Mesendoderm (in vitro differentiated cells): ENCODE data around the gene SCD5.

Experiments used
- DNase-seq: peaks from one replicate; pipeline ENCODE4 v3.0.0; 2013
- H2AK5ac ChIP-seq: 2 replicates; pipeline ENCODE4 v1.6.1; 2013; ENCODE audit warnings: low read length, inconsistent platforms
- H2BK120ac ChIP-seq: 2 replicates; pipeline ENCODE4 v1.6.1; 2013; ENCODE audit warnings: low read depth, mild to moderate bottlenecking, low read length, moderate library complexity, mixed read lengths
- H2BK15ac ChIP-seq: replicated peaks from 2 replicates; pipeline ENCODE4 v1.6.1; 2013; ENCODE audit warnings: low read depth, mild to moderate bottlenecking, moderate library complexity
- H2BK5ac ChIP-seq: 2 replicates; pipeline ENCODE4 v1.6.1; 2013; ENCODE audit warnings: low read length, inconsistent platforms
- H3K18ac ChIP-seq: 2 replicates; pipeline ENCODE4 v1.6.1; 2013; ENCODE audit warnings: mild to moderate bottlenecking, low read length, mixed read lengths
- H3K23ac ChIP-seq: one replicate; pipeline ENCODE4 v1.6.1; 2013; ENCODE audit warnings: low read length
- H3K27ac ChIP-seq: 2 replicates; pipeline ENCODE4 v1.5.1; 2013; ENCODE audit warnings: low read depth, mild to moderate bottlenecking, inconsistent platforms, low read length, moderate library complexity
- H3K27me3 ChIP-seq: 2 replicates; pipeline ENCODE4 v1.6.1; 2013; ENCODE audit warnings: low read length, control low read depth, mild to moderate bottlenecking, inconsistent platforms; ENCODE audit not compliant: insufficient read depth, poor library complexity
- H3K36me3 ChIP-seq: 2 replicates; pipeline ENCODE4 v1.6.1; 2013; ENCODE audit warnings: low read length, inconsistent platforms; ENCODE audit not compliant: control insufficient read depth, insufficient read depth
- H3K4ac ChIP-seq: one replicate; pipeline ENCODE4 v1.6.1; 2013; ENCODE audit warnings: low read depth, mild to moderate bottlenecking, low read length, moderate library complexity
- H3K4me1 ChIP-seq: 2 replicates; pipeline ENCODE4 v1.6.1; 2013; ENCODE audit warnings: low read depth, low read length, inconsistent platforms; ENCODE audit not compliant: control insufficient read depth
- H3K4me2 ChIP-seq: 2 replicates; pipeline ENCODE4 v1.6.1; 2013; ENCODE audit warnings: low read length
- H3K4me3 ChIP-seq: 2 replicates; pipeline ENCODE4 v1.5.1; 2013; ENCODE audit warnings: mild to moderate bottlenecking, low read length
- H3K56ac ChIP-seq: one replicate; pipeline ENCODE4 v1.6.1; 2013; ENCODE audit warnings: low read length
- H3K79me1 ChIP-seq: 2 replicates; pipeline ENCODE4 v1.6.1; 2013; ENCODE audit warnings: low read length, inconsistent platforms
- H3K79me2 ChIP-seq: 2 replicates; pipeline ENCODE4 v1.6.1; 2013; ENCODE audit warnings: mild to moderate bottlenecking, low read length; ENCODE audit not compliant: control insufficient read depth, insufficient read depth
- H3K9ac ChIP-seq: 2 replicates; pipeline ENCODE4 v1.6.1; 2013; ENCODE audit warnings: low read length, inconsistent platforms
- H4K5ac ChIP-seq: one replicate; pipeline ENCODE4 v1.6.1; 2013; ENCODE audit warnings: low read length
- H4K8ac ChIP-seq: one replicate; pipeline ENCODE4 v1.6.1; 2013; ENCODE audit warnings: low read depth, mild to moderate bottlenecking, control low read depth, low read length, moderate library complexity
- WGBS: extraction: QIAGEN DNeasy Blood & Tissue Kit; methylation state at CpG from one replicate; pipeline ENCODE4 v1.1.7; 2013; ENCODE audit warnings: low lambda C conversion rate, missing lambda C conversion rate; ENCODE audit not compliant: insufficient coverage; ENCODE audit errors: extremely low coverage; 5-methylcytosine and 5-hydroxymethylcytosine counted together

The SCD5 gene

DNA sequence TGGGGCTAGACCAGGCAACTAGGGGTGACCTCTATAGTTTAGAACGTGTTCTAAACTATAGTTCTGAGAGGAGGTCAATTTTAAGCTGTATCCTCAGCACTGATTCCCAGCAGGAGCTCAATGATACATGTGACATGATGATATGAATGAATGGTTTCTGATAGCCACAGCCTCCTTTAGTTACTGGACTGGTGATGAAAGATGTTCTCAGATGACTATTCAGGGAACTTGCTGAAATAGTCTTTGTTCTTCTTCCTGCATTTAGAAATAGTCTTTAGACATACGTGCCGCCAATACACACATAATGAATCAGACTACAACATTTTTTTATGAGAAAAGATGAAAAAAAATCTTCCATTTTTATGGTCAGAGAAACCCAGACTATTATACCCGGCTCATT, 120.5 kb downstream of the SCD5 start:
- H3K79me1 ChIP-seq = no peaks in the 10 kb centered on the region
- H3K4ac ChIP-seq = no peak overlapping the region
- H3K56ac ChIP-seq = no peak overlapping the region
- no peak for DNase-seq
- no CpG with 5 or more reads among the region's 4 CpGs for WGBS
- H2BK120ac ChIP-seq = no peak overlapping the region
- no peak overlapping the region for H4K5ac ChIP-seq
- no peak overlapping the region for H3K27ac ChIP-seq
- H3K27me3 ChIP-seq = no peaks in the 10 kb centered on the region
- H3K23ac ChIP-seq = no peak overlapping the region
- no peak overlapping the region for H2BK15ac ChIP-seq
- H2AK5ac ChIP-seq = no peak overlapping the region
- no peak overlapping the region for H3K4me2 ChIP-seq
- H2BK5ac ChIP-seq = no peak overlapping the region
- no peaks in the 10 kb centered on the region for H3K4me1 ChIP-seq
- H3K79me2 ChIP-seq = no peaks in the 10 kb centered on the region
- H3K36me3 ChIP-seq = no peaks in the 10 kb centered on the region
- no peak overlapping the region for H4K8ac ChIP-seq
- no peak overlapping the region for H3K18ac ChIP-seq
- no peak overlapping the region for H3K9ac ChIP-seq
- no peak overlapping the region for H3K4me3 ChIP-seq

- no peak overlapping the region for H3K4me3 ChIP-seq
- no peaks in the 10 kb centered on the region for H3K36me3 ChIP-seq
- H3K27me3 ChIP-seq = no peaks in the 10 kb centered on the region
- H3K4me1 ChIP-seq = no peaks in the 10 kb centered on the region
- no peak overlapping the region for H3K23ac ChIP-seq
- WGBS = no CpG with 5 or more reads among the region's 5 CpGs
- no peak overlapping the region for H3K56ac ChIP-seq
- H3K18ac ChIP-seq = no peak overlapping the region
- no peaks in the 10 kb centered on the region for H3K79me2 ChIP-seq
- no peak overlapping the region for H4K8ac ChIP-seq
- no peak overlapping the region for H4K5ac ChIP-seq
- H2AK5ac ChIP-seq = no peak overlapping the region
- H3K79me1 ChIP-seq = no peaks in the 10 kb centered on the region
- no peak overlapping the region for H3K27ac ChIP-seq
- H2BK15ac ChIP-seq = no peak overlapping the region
- H3K4me2 ChIP-seq = no peak overlapping the region
- no peak overlapping the region for H3K9ac ChIP-seq
- no peak for DNase-seq
- H2BK120ac ChIP-seq = no peak overlapping the region
- no peak overlapping the region for H3K4ac ChIP-seq
- no peak overlapping the region for H2BK5ac ChIP-seq
These were observed 121.3 kb downstream of the SCD5 start for GRCh38 chr4:82677327-82677726.

DNA sequence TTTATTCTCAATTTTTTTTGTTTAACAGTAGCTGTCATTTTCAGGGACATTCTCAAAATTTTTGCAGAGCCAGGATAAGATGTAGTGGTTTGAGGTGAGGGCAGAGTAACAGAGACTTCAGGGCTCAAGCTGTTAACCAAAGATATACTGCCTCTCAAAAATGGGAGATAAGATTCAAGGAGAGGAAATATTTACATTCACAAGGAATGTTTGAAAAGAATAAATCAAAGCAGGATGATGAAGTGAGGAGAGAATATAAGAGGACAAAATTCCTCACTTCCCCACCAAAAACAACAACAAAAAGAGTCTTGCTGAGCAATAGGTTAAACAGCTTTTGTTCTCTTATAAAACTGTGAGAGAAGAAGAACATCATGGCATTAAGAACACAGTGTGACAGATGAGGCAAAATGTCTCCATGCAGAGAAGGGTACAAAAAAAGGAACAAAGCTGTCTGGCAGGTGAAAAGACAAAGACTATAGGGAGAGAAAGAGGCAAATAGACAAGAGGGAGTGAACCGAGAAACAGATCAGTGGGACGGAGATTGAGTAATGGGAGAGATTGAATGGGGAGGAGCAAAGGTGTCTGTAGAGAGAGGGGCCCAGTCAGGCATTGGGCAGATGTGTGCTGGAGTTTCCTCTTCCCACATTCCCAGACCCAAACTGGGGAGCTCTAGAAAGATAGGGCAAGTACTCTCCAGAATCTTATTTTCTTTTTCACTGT, 130.7 kb downstream of the SCD5 start:
- Histone ChIP-seq H3K79me1 (no peaks in the 10 kb centered on the region), H2BK120ac (no peak overlapping the region), H4K5ac (no peak overlapping the region), H4K8ac (no peak overlapping the region), H3K4me3 (no peak overlapping the region), H3K9ac (no peak overlapping the region), H3K36me3 (no peaks in the 10 kb centered on the region), H3K4me1 (no peaks in the 10 kb centered on the region), H3K4ac (no peak overlapping the region), H3K18ac (no peak overlapping the region), H2BK15ac (no peak overlapping the region), H3K27me3 (no peaks in the 10 kb centered on the region), H3K23ac (no peak overlapping the region), H3K79me2 (no peaks in the 10 kb centered on the region), H3K27ac (peak overlapping the region; percentile 75), H2BK5ac (no peak overlapping the region), H3K56ac (no peak overlapping the region), H3K4me2 (no peak overlapping the region), H2AK5ac (no peak overlapping the region)
- peak; percentile 67 for DNase-seq
- WGBS = no CpG with 5 or more reads among the region's 2 CpGs

GRCh38 chr4:82666970-82667665, 131.5 kb downstream of the SCD5 start:
- no peak overlapping the region for H3K4ac ChIP-seq
- no peak overlapping the region for H3K9ac ChIP-seq
- H4K5ac ChIP-seq = no peak overlapping the region
- no peak overlapping the region for H2AK5ac ChIP-seq
- no peak overlapping the region for H3K4me3 ChIP-seq
- no peaks in the 10 kb centered on the region for H3K4me1 ChIP-seq
- no peak overlapping the region for H3K4me2 ChIP-seq
- no peak overlapping the region for H2BK5ac ChIP-seq
- no peak overlapping the region for H3K23ac ChIP-seq
- no peak overlapping the region for H3K18ac ChIP-seq
- H3K27ac ChIP-seq = no peak overlapping the region
- no peaks in the 10 kb centered on the region for H3K79me1 ChIP-seq
- H3K27me3 ChIP-seq = no peaks in the 10 kb centered on the region
- no peaks in the 10 kb centered on the region for H3K36me3 ChIP-seq
- no peak overlapping the region for H3K56ac ChIP-seq
- H4K8ac ChIP-seq = no peak overlapping the region
- WGBS = no CpG with 5 or more reads among the region's 5 CpGs
- no peaks in the 10 kb centered on the region for H3K79me2 ChIP-seq
- H2BK120ac ChIP-seq = no peak overlapping the region
- H2BK15ac ChIP-seq = no peak overlapping the region
- DNase-seq = no peak

DNA sequence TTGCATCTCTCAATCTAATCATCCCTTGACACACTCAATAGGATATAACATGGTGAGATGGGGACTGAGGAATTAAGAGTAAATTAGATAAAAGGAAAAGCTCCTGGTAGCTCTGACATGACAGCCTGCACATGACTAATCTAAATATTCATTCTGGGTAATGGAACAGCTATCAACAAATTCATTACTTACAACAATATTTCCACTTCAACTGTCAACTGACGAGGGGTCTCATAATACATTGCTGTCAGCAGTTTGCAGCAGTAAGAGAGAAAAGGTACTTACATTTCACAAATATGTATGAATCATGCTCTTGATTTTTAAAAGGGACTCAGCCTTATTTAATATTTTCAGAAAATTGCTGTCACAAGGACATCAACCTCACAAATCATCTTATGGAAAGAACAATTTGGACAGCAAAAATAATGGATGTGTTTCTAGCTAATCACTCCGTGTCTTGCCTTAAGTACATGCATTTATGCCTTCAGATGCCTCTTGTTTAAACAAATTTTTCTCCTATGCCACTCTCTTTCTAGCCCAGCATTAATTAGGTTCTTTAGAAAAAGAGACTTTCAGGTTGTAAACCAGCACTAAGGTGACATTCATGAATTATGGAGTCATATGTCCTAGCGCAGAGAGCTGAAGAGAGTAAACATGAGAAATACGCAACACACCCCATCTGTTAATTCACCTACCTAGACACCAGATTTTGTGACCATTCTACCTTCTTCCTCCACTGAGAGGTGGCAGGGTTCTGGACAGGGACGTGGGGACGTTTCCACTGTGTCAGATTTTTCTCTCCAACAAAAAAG, 137.2 kb downstream of the SCD5 start:
- no peak overlapping the region for H2BK5ac ChIP-seq
- H3K9ac ChIP-seq = no peak overlapping the region
- H4K8ac ChIP-seq = no peak overlapping the region
- no peaks in the 10 kb centered on the region for H3K27me3 ChIP-seq
- no peaks in the 10 kb centered on the region for H3K79me1 ChIP-seq
- no peak overlapping the region for H3K4me2 ChIP-seq
- H3K36me3 ChIP-seq = no peaks in the 10 kb centered on the region
- no peak overlapping the region for H2BK120ac ChIP-seq
- no peak overlapping the region for H3K4ac ChIP-seq
- H3K23ac ChIP-seq = no peak overlapping the region
- no peak overlapping the region for H3K27ac ChIP-seq
- no peak overlapping the region for H2BK15ac ChIP-seq
- H3K18ac ChIP-seq = no peak overlapping the region
- no CpG with 5 or more reads among the region's 6 CpGs for whole genome bisulfite sequencing
- no peaks in the 10 kb centered on the region for H3K4me1 ChIP-seq
- H3K4me3 ChIP-seq = no peak overlapping the region
- H2AK5ac ChIP-seq = no peak overlapping the region
- no peaks in the 10 kb centered on the region for H3K79me2 ChIP-seq
- DNase-seq = no peak
- no peak overlapping the region for H3K56ac ChIP-seq
- no peak overlapping the region for H4K5ac ChIP-seq
